GM23338 (cell line): ENCODE results near the gene FXYD6.

Source experiments
- CREB1 ChIP-seq: fragments of 250-450 bp; sonication (Bioruptor Pico); IDR thresholded peaks from 2 replicates; pipeline ENCODE4 v1.5.0; 2020; ENCODE audit warnings: low read depth, mild to moderate bottlenecking, moderate library complexity
- EZH2 ChIP-seq: fragments of 200-600 bp; sonication (generic); IDR thresholded peaks from one replicate; pipeline ENCODE4 v1.8.0; 2017; ENCODE audit warnings: antibody characterized with exemption, mild to moderate bottlenecking, low read depth; ENCODE audit not compliant: unreplicated experiment
- EZH2phosphoT487 ChIP-seq: fragments of 200-600 bp; sonication (generic); IDR thresholded peaks from one replicate; pipeline ENCODE4 v1.8.1; 2018; ENCODE audit warnings: antibody characterized with exemption; ENCODE audit not compliant: unreplicated experiment
- JUNB ChIP-seq: IDR thresholded peaks from one replicate; pipeline ENCODE4 v1.6.1; 2016; ENCODE audit warnings: antibody characterized with exemption; ENCODE audit not compliant: unreplicated experiment
- TF ChIP-seq, protein P1 (sequence below), 2 experiments: fragments of 200-600 bp in 1 of 2; sonication (generic) in 1 of 2; conservative IDR thresholded peaks; 2 replicates each; pipeline versions ENCODE4 v1.5.1 to v1.6.1; 2016 to 2017; ENCODE audit warnings: antibody characterized with exemption in 2 of 2, low read depth in 2 of 2, mild to moderate bottlenecking in 2 of 2, moderate library complexity in 1 of 2
- TF ChIP-seq, protein P2 (sequence below): IDR thresholded peaks from one replicate; pipeline ENCODE4 v1.6.1; 2018; ENCODE audit warnings: antibody characterized with exemption; ENCODE audit not compliant: unreplicated experiment

DNA sequence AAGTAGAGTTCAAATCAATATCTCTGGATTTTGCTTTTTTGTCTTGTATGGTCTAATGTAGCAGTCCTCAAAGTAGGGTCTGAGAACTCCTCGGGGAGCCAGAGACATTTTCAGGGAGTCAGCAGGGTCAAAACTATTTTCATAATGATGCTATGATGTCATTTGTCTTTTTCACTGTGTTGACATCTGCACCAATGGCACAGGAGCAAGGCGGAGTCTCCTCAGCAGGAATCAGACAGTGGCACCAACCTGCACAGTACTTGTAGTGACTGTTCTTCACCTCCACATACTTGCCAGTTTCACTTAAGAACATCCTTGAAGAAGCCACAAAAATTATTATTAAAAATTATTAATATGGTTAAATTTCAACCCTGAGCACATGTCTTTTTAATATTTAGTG is 14.9 kb upstream of the FXYD6 start:
- TF ChIP-seq EZH2 (no peak), CREB1 (CRISPR knock-in tag) (no peak), EZH2phosphoT487 (no peak), JUNB (no peak)
- TF ChIP-seq, protein P1, sequence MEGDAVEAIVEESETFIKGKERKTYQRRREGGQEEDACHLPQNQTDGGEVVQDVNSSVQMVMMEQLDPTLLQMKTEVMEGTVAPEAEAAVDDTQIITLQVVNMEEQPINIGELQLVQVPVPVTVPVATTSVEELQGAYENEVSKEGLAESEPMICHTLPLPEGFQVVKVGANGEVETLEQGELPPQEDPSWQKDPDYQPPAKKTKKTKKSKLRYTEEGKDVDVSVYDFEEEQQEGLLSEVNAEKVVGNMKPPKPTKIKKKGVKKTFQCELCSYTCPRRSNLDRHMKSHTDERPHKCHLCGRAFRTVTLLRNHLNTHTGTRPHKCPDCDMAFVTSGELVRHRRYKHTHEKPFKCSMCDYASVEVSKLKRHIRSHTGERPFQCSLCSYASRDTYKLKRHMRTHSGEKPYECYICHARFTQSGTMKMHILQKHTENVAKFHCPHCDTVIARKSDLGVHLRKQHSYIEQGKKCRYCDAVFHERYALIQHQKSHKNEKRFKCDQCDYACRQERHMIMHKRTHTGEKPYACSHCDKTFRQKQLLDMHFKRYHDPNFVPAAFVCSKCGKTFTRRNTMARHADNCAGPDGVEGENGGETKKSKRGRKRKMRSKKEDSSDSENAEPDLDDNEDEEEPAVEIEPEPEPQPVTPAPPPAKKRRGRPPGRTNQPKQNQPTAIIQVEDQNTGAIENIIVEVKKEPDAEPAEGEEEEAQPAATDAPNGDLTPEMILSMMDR (conservative IDR thresholded peaks at IDR 0.05; ENCODE audit: low read depth in 2 of 2), result no peak
- TF ChIP-seq, protein P2, sequence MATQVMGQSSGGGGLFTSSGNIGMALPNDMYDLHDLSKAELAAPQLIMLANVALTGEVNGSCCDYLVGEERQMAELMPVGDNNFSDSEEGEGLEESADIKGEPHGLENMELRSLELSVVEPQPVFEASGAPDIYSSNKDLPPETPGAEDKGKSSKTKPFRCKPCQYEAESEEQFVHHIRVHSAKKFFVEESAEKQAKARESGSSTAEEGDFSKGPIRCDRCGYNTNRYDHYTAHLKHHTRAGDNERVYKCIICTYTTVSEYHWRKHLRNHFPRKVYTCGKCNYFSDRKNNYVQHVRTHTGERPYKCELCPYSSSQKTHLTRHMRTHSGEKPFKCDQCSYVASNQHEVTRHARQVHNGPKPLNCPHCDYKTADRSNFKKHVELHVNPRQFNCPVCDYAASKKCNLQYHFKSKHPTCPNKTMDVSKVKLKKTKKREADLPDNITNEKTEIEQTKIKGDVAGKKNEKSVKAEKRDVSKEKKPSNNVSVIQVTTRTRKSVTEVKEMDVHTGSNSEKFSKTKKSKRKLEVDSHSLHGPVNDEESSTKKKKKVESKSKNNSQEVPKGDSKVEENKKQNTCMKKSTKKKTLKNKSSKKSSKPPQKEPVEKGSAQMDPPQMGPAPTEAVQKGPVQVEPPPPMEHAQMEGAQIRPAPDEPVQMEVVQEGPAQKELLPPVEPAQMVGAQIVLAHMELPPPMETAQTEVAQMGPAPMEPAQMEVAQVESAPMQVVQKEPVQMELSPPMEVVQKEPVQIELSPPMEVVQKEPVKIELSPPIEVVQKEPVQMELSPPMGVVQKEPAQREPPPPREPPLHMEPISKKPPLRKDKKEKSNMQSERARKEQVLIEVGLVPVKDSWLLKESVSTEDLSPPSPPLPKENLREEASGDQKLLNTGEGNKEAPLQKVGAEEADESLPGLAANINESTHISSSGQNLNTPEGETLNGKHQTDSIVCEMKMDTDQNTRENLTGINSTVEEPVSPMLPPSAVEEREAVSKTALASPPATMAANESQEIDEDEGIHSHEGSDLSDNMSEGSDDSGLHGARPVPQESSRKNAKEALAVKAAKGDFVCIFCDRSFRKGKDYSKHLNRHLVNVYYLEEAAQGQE, result no peak
